HL-60 (cell line): ENCODE results near the gene CAMKK1.

Experiments used
- GABPA ChIP-seq: IDR thresholded peaks from 2 replicates; pipeline ENCODE4 v1.6.1; 2012; ENCODE audit warnings: low read depth
- POLR2AphosphoS5 ChIP-seq: IDR thresholded peaks from 2 replicates; pipeline ENCODE4 v1.6.1; 2012; ENCODE audit warnings: low read depth
- TF ChIP-seq, protein P1 (sequence below): IDR thresholded peaks from one replicate; pipeline ENCODE4 v1.5.1; 2011; ENCODE audit warnings: low read length, control low read depth, inconsistent platforms; ENCODE audit not compliant: insufficient read depth

DNA sequence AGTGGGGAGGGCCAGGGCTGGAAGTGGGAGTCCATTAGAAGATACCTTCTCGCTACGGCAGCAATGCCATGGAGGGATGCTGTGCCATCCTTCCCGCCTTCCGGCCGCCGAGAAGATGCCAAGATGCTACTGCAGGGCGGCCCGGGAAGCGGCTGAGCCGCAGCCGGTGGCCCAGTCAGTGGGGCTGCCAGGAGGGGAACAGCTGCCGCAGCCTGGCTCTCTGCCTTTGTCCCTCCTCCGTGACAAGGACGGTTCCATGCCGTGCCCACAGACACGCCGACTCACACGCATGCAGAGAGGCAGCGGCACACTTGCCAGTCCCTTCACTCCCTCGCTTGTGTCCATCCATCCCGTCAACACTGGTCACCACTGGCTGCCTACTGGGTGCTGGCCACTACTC, 26.6 kb downstream of the CAMKK1 start:
- TF ChIP-seq, protein P1, sequence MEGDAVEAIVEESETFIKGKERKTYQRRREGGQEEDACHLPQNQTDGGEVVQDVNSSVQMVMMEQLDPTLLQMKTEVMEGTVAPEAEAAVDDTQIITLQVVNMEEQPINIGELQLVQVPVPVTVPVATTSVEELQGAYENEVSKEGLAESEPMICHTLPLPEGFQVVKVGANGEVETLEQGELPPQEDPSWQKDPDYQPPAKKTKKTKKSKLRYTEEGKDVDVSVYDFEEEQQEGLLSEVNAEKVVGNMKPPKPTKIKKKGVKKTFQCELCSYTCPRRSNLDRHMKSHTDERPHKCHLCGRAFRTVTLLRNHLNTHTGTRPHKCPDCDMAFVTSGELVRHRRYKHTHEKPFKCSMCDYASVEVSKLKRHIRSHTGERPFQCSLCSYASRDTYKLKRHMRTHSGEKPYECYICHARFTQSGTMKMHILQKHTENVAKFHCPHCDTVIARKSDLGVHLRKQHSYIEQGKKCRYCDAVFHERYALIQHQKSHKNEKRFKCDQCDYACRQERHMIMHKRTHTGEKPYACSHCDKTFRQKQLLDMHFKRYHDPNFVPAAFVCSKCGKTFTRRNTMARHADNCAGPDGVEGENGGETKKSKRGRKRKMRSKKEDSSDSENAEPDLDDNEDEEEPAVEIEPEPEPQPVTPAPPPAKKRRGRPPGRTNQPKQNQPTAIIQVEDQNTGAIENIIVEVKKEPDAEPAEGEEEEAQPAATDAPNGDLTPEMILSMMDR: no peak
- no peak for TF ChIP-seq GABPA
- no peak for TF ChIP-seq POLR2AphosphoS5
